Measurements from ENCODE around the gene RAB9A. TPM values are rescaled to one million over a fixed set of nuclear protein-coding genes. Genes with fewer than 3 reads are reported as not detected.

Gene RAB9A
- total and polyA plus RNA-seq, 2 of the 8 experiments (the other 6 are each of a cell fraction or from before 2014, with no cell fraction given), result 21.8 to 34.0 TPM

GRCh38 chrX:13688384-13688957 lies 457 bp upstream of the RAB9A start:
- FAIRE-seq (no peak), DNase-seq (ENCODE audit: low read depth in 1 of 2, low spot score in 2 of 2) (no peak)
- Histone ChIP-seq H3K9me3 (ENCODE audit: insufficient read depth in 2 of 2, low read depth in 1 of 2, low read length in 1 of 2) (no peaks in the 10 kb centered on the region), H3K18ac (ENCODE audit: extremely low read depth, low read length) (no peak overlapping the region; the same call in 1 of the 2 replicates), H2AK5ac (ENCODE audit: low read depth, low read length) (no peak overlapping the region), H3K36me3 (ENCODE audit: control insufficient read depth in 2 of 4, insufficient read depth in 4 of 4, low read length in 3 of 4) (no peaks in the 10 kb centered on the region), H4K91ac (replicated peaks; ENCODE audit: insufficient read length, low read length) (no peak overlapping the region), H3K4me3 (ENCODE audit: extremely low read depth in 1 of 4, insufficient read depth in 2 of 4, low read depth in 3 of 4, low read length in 4 of 4) (peak overlapping the region; percentile 41 to 91 (median 64); a peak in 7 of 8 replicates), H4K20me1 (replicated peaks in 1 of 2; ENCODE audit: control insufficient read depth in 1 of 2, insufficient read depth in 2 of 2, low read length in 2 of 2) (peaks cover 0 to 4% of the 10 kb centered on the region in 2 experiments), H2BK20ac (ENCODE audit: low read length) (no peak overlapping the region), H3K4ac (replicated peaks; ENCODE audit: insufficient read length, low read depth, low read length) (no peak overlapping the region), H4K5ac (ENCODE audit: insufficient read length, low read depth, low read length) (no peak overlapping the region), H3K23ac (ENCODE audit: insufficient read length) (no peak overlapping the region), H4K8ac (ENCODE audit: extremely low read depth, insufficient read depth, low read length) (no peak overlapping the region), H3K4me2 (ENCODE audit: insufficient read depth in 1 of 2, low read depth in 2 of 2, low read length in 2 of 2) (peak overlapping the region; percentile 70 to 76), H2BK120ac (replicated peaks; ENCODE audit: low read depth, low read length) (no peak overlapping the region), H3K79me1 (ENCODE audit: low read depth, low read length) (no peaks in the 10 kb centered on the region), H2BK12ac (ENCODE audit: low read depth, low read length) (no peak overlapping the region), H2BK15ac (ENCODE audit: low read length) (no peak overlapping the region), H2BK5ac (ENCODE audit: low read depth, low read length) (no peak overlapping the region), H3K4me1 (replicated peaks in 1 of 4; ENCODE audit: control insufficient read depth in 3 of 4, insufficient read depth in 4 of 4, low read length in 3 of 4) (peaks cover 0 to 7% (median 3%) of the 10 kb centered on the region in 4 experiments; a peak in 4 of 7 replicates), H3K27me3 (replicated peaks in 1 of 4; ENCODE audit: control insufficient read depth in 3 of 4, extremely low read depth in 1 of 4, insufficient read depth in 3 of 4, low read length in 3 of 4) (peaks cover 0 to 2% (median 0%) of the 10 kb centered on the region in 4 experiments; a peak in 2 of 7 replicates), H3K14ac (ENCODE audit: insufficient read length) (no peak overlapping the region), H3K9ac (replicated peaks in 1 of 4; ENCODE audit: extremely low read depth in 1 of 4, low read depth in 3 of 4, low read length in 3 of 4) (peak overlapping the region in 2 of 4 experiments; percentile 37 to 60; a peak in 1 of 7 replicates), H3K23me2 (ENCODE audit: low read depth, low read length) (peaks cover 4% of the 10 kb centered on the region; the same call in 1 of the 2 replicates), H3K56ac (replicated peaks; ENCODE audit: insufficient read length, low read depth, low read length) (no peak overlapping the region), H2AFZ (ENCODE audit: low read length) (peak overlapping the region; percentile 76; the same call in 1 of the 2 replicates), H3K27ac (ENCODE audit: low read depth, low read length) (no peak overlapping the region), H3K79me2 (ENCODE audit: control insufficient read depth in 1 of 2, insufficient read depth in 2 of 2, low read length in 2 of 2) (peaks cover under 1 to 39% of the 10 kb centered on the region in 2 experiments; a peak in 3 of 4 replicates)
- WGBS, 2 experiments (ENCODE audit: extremely low coverage in 1 of 2, insufficient coverage in 1 of 2, insufficient read length in 1 of 2, insufficient replicate concordance in 2 of 2, low coverage in 1 of 2, low lambda C conversion rate in 2 of 2, missing lambda C conversion rate in 1 of 2), result 26% methylated on average over 8 of the region's 13 CpGs; no CpG with 5 or more reads in 1 of the 2 experiments
- ChIA-PET POLR2A (ENCODE audit: partially characterized antibody) (interaction anchor here (0.9 to 1.9 kb wide), 3 partner anchors 46 to 134 kb away, joined by 3 to 7 read pairs (median 3); partner anchors contain the start of gene OFD1), CTCF (ENCODE audit: partially characterized antibody) (no interaction called here)
- TF ChIP-seq POLR2AphosphoS5 (IDR thresholded peaks at IDR 0.05; ENCODE audit: low read depth, low read length) (no peak), SP2 (IDR thresholded peaks at IDR 0.05; ENCODE audit: low read length) (no peak), SP1 (IDR thresholded peaks at IDR 0.05; ENCODE audit: low read depth, low read length) (no peak), E2F6 (IDR thresholded peaks at IDR 0.05) (no peak), SP4 (IDR thresholded peaks at IDR 0.05; ENCODE audit: low read length) (no peak), POU5F1 (IDR thresholded peaks at IDR 0.05; ENCODE audit: low read depth, low read length) (no peak), CREB1 (IDR thresholded peaks at IDR 0.05) (no peak), SUZ12 (IDR thresholded peaks at IDR 0.05; ENCODE audit: low read length) (no peak), JUN (IDR thresholded peaks at IDR 0.05; ENCODE audit: low read depth, low read length) (no peak), GABPA (IDR thresholded peaks at IDR 0.05; ENCODE audit: borderline replicate concordance, insufficient read depth, low read length) (no peak), MAX (IDR thresholded peaks at IDR 0.05) (no peak), POLR2A (IDR thresholded peaks at IDR 0.05; ENCODE audit: control extremely low read depth in 1 of 2, low read depth in 2 of 2, low read length in 2 of 2) (no peak)
- TF ChIP-seq, protein P1, sequence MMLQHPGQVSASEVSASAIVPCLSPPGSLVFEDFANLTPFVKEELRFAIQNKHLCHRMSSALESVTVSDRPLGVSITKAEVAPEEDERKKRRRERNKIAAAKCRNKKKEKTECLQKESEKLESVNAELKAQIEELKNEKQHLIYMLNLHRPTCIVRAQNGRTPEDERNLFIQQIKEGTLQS (IDR thresholded peaks at IDR 0.05; ENCODE audit: insufficient read depth, low read depth, low read length), result no peak

Measured in H1 (cell line).